OCI-LY3 (cell line): ENCODE data around the gene NR2F1-AS1.

ENCODE experiments used
- H2AFZ ChIP-seq: fragments of 200-600, 300-600 bp; shearing (Covaris generic); 2 replicates; pipeline ENCODE4 v1.6.0; 2014; ENCODE audit warnings: antibody characterized with exemption, low read depth, low read length
- H3K27ac ChIP-seq: fragments of 200-600, 300-600 bp; sonication (generic); 2 replicates; pipeline ENCODE4 v1.5.1; 2014; ENCODE audit warnings: mild to moderate bottlenecking, low read length, moderate library complexity, mixed read lengths
- H3K27me3 ChIP-seq: fragments of 200-600, 300-600 bp; sonication (generic); 2 replicates; pipeline ENCODE4 v1.6.1; 2014; ENCODE audit warnings: low read depth, low read length, mixed read lengths
- H3K36me3 ChIP-seq: fragments of 200-600, 300-600 bp; sonication (generic); replicated peaks from 2 replicates; pipeline ENCODE3; 2014; ENCODE audit warnings: low read depth, low read length, mixed read lengths
- H3K4me1 ChIP-seq: fragments of 300-600, 200-600 bp; sonication (generic); 2 replicates; pipeline ENCODE4 v1.6.1; 2014; ENCODE audit warnings: low read length, mixed read lengths
- H3K4me2 ChIP-seq: fragments of 200-600, 300-600 bp; sonication (generic); 2 replicates; pipeline ENCODE4 v1.6.1; 2014; ENCODE audit warnings: low read length, mixed read lengths
- H3K4me3 ChIP-seq: fragments of 300-600, 200-600 bp; sonication (generic); 2 replicates; pipeline ENCODE4 v1.5.1; 2014; ENCODE audit warnings: antibody characterized with exemption, mild to moderate bottlenecking, low read length, moderate library complexity
- H3K79me2 ChIP-seq: fragments of 300-600, 200-600 bp; shearing (Covaris generic); 2 replicates; pipeline ENCODE4 v1.6.1; 2014; ENCODE audit warnings: mild to moderate bottlenecking, low read length, mixed read lengths
- H3K9ac ChIP-seq: fragments of 300-600, 200-600 bp; shearing (Covaris generic); 2 replicates; pipeline ENCODE4 v1.6.0; 2014; ENCODE audit warnings: mild to moderate bottlenecking, low read length, moderate library complexity
- H3K9me3 ChIP-seq: fragments of 200-600, 300-600 bp; shearing (Covaris generic); 2 replicates; pipeline ENCODE4 v1.6.1; 2014; ENCODE audit warnings: low read length, mixed read lengths; ENCODE audit not compliant: insufficient read depth
- H4K20me1 ChIP-seq: fragments of 200-600, 300-600 bp; sonication (generic); 2 replicates; pipeline ENCODE4 v1.6.1; 2016; ENCODE audit warnings: low read length, mixed read lengths; ENCODE audit not compliant: insufficient read depth
- EZH2phosphoT487 ChIP-seq: fragments of 200-600 bp; shearing (Covaris generic); IDR thresholded peaks from 2 replicates; pipeline ENCODE4 v1.6.1; 2018; ENCODE audit warnings: antibody characterized with exemption, mixed run types, low read depth
- TF ChIP-seq, protein P1 (sequence below): fragments of 200-600, 300-600 bp; sonication (generic); IDR thresholded peaks from 2 replicates; pipeline ENCODE4 v1.5.1; 2014; ENCODE audit warnings: antibody characterized with exemption, low read length, low read depth

The NR2F1-AS1 gene

DNA sequence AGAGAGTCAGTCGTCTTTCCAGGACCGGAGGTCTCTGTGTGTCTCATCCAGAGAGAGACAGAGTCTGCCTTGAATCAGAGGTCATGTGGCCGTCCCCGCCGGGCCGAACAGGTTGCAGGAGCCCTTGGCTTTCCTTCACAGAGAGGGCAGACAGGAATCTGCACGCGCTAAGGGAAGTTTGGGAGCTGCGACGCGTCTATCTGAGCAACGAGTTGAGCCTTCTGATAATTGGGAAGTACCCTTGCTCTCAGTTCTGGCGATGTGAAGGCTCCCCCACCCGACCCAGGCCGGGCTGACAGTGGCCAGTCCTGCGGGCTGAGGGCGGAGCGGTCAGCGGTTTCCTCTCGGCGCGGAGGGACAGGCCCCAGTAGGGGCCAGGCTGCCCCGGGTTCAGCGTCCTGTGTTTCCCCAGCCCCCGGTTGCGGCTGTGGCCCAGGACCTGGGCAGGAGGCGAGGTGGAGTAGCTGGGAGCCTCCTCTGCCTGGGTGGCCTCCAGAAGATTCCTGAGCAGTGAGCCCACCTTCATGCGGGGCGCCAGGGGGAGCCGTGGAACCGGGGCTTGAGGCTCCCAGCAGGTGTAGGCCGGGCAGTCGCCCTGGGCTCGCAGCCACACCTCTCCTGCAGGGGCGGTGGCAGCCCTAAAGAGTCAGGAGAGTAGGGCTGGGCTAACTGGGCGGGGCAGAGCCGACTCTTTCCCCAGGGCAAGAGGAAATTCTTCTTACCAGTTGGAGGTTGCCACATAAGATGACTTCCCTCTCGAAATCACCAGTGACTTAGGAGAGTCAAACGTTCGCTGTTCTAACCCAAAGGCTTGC, 15.9 kb upstream of the NR2F1-AS1 start:
- Histone ChIP-seq H3K27me3 (no peaks in the 10 kb centered on the region), H3K4me3 (no peak overlapping the region), H3K9me3 (no peaks in the 10 kb centered on the region), H3K9ac (no peak overlapping the region), H3K27ac (no peak overlapping the region), H3K4me2 (no peak overlapping the region), H2AFZ (no peak overlapping the region), H3K79me2 (no peaks in the 10 kb centered on the region), H3K36me3 (no peaks in the 10 kb centered on the region), H4K20me1 (no peaks in the 10 kb centered on the region), H3K4me1 (peaks cover 2% of the 10 kb centered on the region)
- TF ChIP-seq, protein P1, sequence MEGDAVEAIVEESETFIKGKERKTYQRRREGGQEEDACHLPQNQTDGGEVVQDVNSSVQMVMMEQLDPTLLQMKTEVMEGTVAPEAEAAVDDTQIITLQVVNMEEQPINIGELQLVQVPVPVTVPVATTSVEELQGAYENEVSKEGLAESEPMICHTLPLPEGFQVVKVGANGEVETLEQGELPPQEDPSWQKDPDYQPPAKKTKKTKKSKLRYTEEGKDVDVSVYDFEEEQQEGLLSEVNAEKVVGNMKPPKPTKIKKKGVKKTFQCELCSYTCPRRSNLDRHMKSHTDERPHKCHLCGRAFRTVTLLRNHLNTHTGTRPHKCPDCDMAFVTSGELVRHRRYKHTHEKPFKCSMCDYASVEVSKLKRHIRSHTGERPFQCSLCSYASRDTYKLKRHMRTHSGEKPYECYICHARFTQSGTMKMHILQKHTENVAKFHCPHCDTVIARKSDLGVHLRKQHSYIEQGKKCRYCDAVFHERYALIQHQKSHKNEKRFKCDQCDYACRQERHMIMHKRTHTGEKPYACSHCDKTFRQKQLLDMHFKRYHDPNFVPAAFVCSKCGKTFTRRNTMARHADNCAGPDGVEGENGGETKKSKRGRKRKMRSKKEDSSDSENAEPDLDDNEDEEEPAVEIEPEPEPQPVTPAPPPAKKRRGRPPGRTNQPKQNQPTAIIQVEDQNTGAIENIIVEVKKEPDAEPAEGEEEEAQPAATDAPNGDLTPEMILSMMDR = no peak
- no peak for TF ChIP-seq EZH2phosphoT487

DNA sequence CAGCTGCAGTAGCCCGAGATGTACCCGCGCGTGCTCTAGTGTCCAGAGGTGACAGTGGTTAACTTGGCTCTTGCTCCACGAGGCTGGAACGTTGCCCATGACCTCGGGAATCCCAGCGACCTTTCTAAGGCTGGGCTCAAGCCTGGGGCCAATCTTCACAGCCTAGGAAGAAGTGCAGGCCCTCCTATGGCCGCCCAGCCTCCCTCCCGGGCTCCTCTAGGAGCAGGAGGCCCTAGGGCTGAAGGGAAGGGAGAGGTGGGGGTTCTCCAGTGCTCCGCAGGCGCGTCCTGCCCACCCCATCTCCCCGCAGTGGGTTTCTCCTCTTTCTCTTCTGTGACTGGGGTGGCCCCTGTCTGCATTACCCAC, 15.3 kb upstream of the NR2F1-AS1 start:
- Histone ChIP-seq H3K36me3 (no peaks in the 10 kb centered on the region), H3K4me3 (no peak overlapping the region), H3K9ac (no peak overlapping the region), H3K79me2 (no peaks in the 10 kb centered on the region), H3K4me2 (no peak overlapping the region), H3K4me1 (peaks cover 6% of the 10 kb centered on the region), H4K20me1 (no peaks in the 10 kb centered on the region), H3K27ac (no peak overlapping the region), H3K27me3 (no peaks in the 10 kb centered on the region), H2AFZ (no peak overlapping the region), H3K9me3 (no peaks in the 10 kb centered on the region)
- TF ChIP-seq EZH2phosphoT487 = no peak
- TF ChIP-seq, protein P1 = no peak

DNA sequence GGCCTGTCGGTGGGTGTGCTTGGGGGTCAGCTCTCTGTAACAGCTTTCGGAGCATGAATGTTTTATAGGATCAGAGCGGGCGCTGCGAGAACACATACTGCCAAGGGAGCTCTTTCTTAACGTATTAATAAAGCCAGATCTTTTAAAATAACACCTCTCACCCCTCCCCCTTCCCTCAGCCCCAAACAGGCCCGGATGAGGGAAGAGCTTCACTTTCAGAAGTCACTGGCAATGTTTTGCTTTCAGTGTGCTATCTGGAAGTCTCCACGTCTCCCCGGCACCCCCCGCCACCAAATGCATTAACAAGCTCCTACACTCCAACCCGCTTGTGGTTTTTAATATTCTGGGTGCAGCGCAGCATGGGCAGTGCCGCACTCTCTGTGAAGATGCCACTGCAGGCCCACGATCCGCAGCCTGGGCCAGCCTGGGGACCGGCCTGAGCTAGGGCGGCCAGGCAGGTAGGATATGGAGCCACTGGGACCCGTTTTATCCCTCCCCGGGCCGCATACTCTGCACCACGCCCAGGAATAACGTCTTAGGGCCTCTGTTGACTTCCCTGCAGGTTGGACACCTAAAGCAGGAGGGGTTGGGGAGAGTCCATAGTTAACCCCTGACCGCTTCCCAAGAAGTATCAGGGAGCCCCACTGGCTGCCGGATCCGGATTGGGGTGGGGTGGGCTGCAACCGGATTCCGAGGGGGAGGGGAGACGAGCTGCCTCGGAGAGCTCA, 14.6 kb upstream of the NR2F1-AS1 start:
- Histone ChIP-seq H3K36me3 (no peaks in the 10 kb centered on the region), H3K4me1 (peaks cover 6% of the 10 kb centered on the region), H3K4me2 (no peak overlapping the region), H2AFZ (no peak overlapping the region), H3K9ac (no peak overlapping the region), H3K27me3 (no peaks in the 10 kb centered on the region), H3K4me3 (no peak overlapping the region), H3K79me2 (no peaks in the 10 kb centered on the region), H3K27ac (no peak overlapping the region), H3K9me3 (no peaks in the 10 kb centered on the region), H4K20me1 (no peaks in the 10 kb centered on the region)
- no peak for TF ChIP-seq EZH2phosphoT487
- TF ChIP-seq, protein P1 = no peak

DNA sequence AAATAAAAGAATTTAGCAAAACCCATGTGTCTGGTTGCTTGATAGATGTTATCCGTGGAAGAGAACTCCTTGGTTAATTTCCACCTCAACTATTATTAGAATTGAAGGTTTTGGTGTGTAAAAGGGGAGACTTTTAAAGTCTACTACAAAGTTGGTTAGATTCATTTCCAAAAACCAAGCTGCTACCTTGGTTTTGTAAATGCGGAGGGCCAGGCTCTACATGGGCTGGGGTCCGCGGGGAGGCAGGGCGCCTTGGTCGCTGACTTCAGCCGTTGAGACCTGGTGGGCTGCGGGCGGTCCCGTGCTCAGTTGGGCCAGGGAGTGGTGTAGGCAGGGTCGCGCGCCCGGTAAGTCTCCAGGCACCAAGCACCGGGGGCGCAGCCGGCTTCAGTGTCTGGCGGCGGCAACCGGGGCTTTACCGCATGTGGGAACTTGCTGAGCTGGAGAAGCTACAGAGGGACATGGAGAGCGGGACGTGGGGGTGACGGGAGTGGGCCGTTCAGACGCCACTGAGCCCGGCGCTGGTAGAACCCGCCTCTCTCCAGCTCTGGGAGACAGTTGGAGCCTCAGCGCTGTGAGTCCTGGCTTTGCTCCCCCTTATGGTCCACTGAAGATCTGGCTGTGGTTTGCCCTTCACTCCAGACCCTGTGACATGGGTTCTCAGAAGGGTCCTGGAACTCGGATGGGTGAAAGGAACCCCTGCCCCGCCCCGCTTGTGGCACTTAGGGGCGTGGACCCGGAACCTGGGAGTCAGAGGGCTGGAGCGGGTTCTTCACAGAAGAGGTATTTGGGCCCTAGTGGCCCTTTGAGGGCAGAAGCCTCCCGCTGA, 13.8 kb upstream of the NR2F1-AS1 start:
- Histone ChIP-seq H4K20me1 (no peaks in the 10 kb centered on the region), H3K36me3 (no peaks in the 10 kb centered on the region), H3K79me2 (no peaks in the 10 kb centered on the region), H3K27me3 (no peaks in the 10 kb centered on the region), H3K4me2 (no peak overlapping the region), H3K4me3 (no peak overlapping the region), H3K9me3 (no peaks in the 10 kb centered on the region), H3K27ac (no peak overlapping the region), H2AFZ (no peak overlapping the region), H3K4me1 (peaks cover 6% of the 10 kb centered on the region), H3K9ac (no peak overlapping the region)
- no peak for TF ChIP-seq EZH2phosphoT487
- TF ChIP-seq, protein P1 = no peak
